GM19099 (cell line): Measurements from ENCODE around the gene ZNF254.

Experiments used
- POLR2A ChIP-seq: IDR thresholded peaks from 3 replicates; pipeline ENCODE4 v1.6.1; 2011; ENCODE audit warnings: low read depth; ENCODE audit not compliant: insufficient read length; ENCODE audit errors: extremely low read depth

Gene ZNF254

GRCh38 chr19:24086974-24087595, at the start of gene ZNF254:
Gene ZNF254, plus strand, starts transcription at chr19:24087187. Its CDS starts 121 bp downstream, at chr19:24087308.
- TF ChIP-seq POLR2A = peak; percentile 90

- no peak for TF ChIP-seq POLR2A
These were observed 46.4 kb upstream of the ZNF254 start for GRCh38 chr19:24040621-24041020.

GRCh38 chr19:24046550-24046949, 40.4 kb upstream of the ZNF254 start:
- TF ChIP-seq POLR2A = no peak

- no peak for TF ChIP-seq POLR2A
These were observed 38.7 kb upstream of the ZNF254 start for GRCh38 chr19:24048261-24048660.

GRCh38 chr19:24049537-24049936, 37.5 kb upstream of the ZNF254 start:
- no peak for TF ChIP-seq POLR2A

GRCh38 chr19:24051516-24051915, 35.5 kb upstream of the ZNF254 start:
- no peak for TF ChIP-seq POLR2A

- no peak for TF ChIP-seq POLR2A
These were observed 34.2 kb upstream of the ZNF254 start for GRCh38 chr19:24052811-24053210.

- no peak for TF ChIP-seq POLR2A
These were observed 33.4 kb upstream of the ZNF254 start for GRCh38 chr19:24053601-24054000.

- no peak for TF ChIP-seq POLR2A
These were observed 32.7 kb upstream of the ZNF254 start for GRCh38 chr19:24054044-24054935.

GRCh38 chr19:24055548-24055947, 31.4 kb upstream of the ZNF254 start:
- TF ChIP-seq POLR2A = no peak

- TF ChIP-seq POLR2A = no peak
These were observed 29.8 kb upstream of the ZNF254 start for GRCh38 chr19:24057144-24057543.

- no peak for TF ChIP-seq POLR2A
These were observed 27.3 kb upstream of the ZNF254 start for GRCh38 chr19:24059563-24060295.

- TF ChIP-seq POLR2A = no peak
These were observed 26.2 kb upstream of the ZNF254 start for GRCh38 chr19:24060687-24061356.

GRCh38 chr19:24062190-24062589, 24.8 kb upstream of the ZNF254 start:
- no peak for TF ChIP-seq POLR2A

- TF ChIP-seq POLR2A = no peak
These were observed 23.7 kb upstream of the ZNF254 start for GRCh38 chr19:24063295-24063694.
